Stimulated activated CD4-positive, alpha-beta T cell treated with anti-CD3 and anti-CD28 coated beads, Interleukin-4, amount 100 ng/mL, for 24 hours (primary cell): ENCODE data around the gene IL19.

Source experiments
- DNase-seq: peaks from one replicate; pipeline ENCODE4 v3.0.0-alpha.2; 2020

Gene IL19

DNA sequence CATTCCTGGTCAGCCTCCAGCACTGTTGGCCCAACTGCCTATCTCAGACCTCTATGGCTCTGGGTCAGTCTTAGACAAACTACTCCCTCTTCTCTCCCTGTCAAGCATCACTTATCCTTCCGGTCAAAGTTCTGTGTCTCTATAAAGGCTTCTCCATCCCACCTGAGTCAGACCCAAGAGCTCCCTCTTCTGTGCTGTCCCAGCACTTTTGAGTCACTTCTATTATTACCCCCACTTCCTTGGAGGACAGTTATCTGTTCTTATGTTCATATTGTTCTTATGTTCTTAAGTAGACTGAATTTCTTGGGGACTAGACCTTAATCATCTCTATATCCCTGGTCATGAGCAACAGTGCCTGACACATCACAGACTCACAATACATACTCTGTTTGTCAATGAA lies 30.9 kb downstream of the IL19 start:
- DNase-seq, result no peak

DNA sequence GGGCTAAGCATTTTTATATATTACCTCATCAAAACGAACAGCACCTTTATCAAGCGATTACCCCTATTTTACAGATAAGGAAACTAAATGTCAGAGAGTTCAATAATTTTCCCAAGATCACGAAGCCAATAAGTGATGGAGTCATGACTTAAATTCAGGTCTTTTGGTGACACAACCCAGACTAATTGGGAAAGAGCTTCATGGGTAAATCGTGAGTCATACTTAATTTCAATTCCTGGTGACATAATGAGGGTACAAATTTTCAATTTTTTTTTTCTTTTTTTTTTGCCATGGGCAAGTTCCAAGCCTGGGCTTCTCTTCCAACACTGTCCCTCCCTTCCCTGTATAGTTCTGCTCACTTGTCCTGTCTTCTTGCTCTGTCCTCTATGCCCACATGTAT lies 31.8 kb downstream of the IL19 start:
- no peak for DNase-seq

DNA sequence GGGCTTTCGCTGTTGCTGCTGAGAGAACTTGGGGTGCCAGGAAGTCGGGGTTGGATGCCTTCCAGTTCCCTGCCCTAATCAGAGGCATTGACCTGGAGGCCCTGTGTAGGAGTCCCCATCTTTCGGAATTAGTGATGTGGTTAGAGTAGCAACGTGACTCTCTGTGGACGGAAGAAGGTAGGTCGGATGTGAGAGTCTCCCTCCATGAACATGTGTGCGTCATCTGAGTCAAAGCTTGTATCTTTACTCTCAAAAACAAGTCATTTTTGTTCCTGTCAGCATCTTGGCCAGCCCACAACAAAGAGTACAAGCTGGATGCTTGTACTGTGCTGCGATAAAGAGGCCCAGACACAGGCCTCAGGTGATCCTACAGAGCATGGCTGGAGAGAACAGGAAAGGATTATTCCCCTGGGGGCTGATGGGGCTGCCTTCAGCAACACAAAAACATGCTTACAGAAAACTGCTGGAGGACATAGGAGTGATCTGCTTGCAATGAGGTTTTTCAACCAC lies 32.7 kb downstream of the IL19 start:
- DNase-seq, result peak; percentile 83

DNA sequence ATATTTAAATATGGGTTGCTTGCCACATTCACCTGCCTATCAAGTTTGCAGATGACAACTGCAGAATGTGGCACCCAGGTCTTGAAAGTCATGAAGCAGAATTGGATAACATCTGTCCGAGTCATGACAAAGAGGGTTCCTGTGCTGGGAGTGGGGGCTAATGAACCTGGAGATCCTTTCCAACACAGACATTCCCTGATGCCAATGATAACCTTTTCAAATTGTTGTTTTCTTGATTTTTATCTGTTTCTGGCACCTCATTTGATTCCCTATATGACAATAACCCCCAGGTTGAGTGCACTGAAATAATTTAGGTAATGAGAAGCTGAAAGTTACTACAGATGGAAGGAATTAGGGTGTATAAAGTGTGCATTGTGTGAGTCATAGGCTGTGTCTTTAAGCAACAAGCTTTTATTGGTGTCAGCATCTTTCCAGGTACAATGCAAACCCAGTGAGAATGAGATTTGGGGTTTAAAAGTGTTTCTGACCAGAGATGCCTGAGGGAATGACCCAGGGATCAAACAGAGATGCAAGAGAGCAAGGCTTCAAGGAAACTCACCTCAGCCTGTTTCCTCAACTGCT lies 33.7 kb downstream of the IL19 start:
- DNase-seq, result no peak

DNA sequence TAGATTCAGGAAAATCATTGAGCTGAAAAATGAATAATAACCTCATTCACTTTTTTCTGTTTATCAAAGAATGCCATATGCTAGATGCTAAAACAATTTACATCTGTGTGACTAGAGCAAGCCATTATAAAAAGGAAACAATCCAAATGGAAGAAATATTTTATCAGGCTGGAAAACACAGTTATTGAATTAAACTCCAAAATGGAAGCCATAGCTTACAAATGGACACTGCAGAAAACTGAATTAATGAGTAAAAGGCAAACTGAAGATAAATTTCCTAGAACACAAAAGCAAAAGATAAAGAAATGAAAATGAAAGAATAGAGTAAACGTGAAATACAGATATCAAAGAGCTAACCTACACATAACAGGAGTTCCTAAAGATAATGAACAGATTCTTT lies 34.8 kb downstream of the IL19 start:
- no peak for DNase-seq

DNA sequence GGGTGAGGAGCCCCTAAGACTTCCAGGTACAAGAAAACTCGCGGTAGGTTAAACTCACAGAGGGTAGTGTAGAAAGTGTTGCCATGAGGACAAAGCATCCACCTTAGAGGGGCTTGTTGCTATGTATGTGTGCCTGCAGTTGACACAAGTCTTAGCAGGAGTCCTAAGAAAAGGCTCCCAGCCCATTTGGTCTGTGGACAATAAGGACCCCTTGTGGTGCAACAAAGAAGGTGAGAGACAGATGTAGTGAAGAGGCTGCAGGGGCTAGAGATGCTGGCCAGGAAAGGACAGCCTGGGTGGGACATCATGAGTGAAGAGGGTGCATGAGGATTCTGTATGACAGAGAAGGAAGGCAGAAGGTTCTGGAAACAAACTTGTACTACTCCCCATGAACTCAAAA lies 38.0 kb downstream of the IL19 start:
- peak; percentile 52 for DNase-seq

DNA sequence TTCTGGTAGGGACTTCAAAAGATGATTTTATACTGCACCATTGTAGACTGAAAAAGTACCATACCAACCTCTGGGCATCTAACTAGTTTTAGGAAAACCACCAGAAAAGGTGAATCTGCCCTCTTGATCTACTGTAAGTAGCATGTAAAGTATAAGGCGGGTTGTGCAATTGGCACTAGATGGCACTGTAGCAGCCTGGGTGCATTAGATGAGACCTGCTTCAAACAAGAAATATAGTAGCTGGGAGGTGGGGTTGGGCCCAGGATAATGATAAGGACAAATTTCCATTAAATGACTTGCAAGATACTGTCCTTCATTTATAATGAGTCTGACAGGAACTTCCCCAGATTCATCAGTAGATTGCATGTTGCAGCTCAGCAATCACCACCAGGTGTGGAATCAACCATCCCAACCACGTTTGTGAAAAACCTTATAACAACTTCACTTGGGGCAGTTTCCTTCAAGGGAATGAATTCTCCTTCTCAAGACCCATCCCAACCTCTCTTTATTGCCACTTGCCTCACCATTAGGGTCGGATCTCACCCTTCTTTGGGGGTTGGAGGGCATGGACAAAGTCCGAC lies 39.0 kb downstream of the IL19 start:
- peak; percentile 45 for DNase-seq

DNA sequence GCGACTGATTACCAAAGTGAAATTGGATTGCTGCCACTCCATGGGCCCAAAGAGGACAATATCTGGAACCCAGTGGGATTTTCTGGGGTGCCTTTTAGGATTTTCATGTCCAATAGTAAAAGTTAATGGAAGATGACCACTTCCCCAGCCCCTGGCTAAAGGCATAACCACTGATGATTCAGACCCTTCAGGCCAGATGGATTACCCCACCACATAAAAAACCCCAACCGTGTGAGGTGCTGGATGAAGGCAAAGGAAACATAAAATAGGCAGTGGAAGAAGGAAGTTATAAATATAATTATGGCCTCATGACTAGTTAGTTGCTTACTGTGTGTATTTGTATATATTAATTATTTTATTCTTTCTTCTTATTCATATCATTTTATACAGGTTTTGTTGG lies 41.9 kb downstream of the IL19 start:
- DNase-seq, result no peak

DNA sequence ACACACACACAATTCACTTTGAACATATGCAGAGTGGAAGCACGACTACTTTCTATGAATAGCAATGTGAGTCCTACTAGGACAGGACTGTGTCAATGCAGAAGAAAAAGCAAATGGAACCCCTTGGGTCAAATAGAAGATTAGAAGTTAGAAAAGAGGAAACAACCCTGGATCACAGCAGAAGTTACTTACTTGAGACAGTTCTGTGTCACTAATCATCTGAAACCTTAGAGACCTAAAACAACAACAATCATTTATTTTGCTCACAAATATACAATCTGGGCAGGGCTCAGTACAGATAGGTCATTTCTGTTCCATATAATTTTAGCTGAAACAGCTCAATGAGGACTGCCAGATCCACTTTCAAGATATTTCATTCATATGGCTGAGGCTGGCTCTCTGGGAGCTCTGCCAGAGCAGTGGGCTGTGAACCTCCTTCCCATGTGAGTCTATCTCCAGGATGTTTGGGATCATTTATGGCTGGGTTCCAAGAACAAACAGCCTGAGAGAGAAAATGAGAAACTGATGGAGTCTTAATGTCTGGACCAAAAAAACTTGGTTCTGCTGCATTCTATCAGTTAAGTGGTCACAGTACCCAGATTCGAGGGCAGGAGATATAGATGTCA lies 44.3 kb downstream of the IL19 start:
- DNase-seq, result no peak

DNA sequence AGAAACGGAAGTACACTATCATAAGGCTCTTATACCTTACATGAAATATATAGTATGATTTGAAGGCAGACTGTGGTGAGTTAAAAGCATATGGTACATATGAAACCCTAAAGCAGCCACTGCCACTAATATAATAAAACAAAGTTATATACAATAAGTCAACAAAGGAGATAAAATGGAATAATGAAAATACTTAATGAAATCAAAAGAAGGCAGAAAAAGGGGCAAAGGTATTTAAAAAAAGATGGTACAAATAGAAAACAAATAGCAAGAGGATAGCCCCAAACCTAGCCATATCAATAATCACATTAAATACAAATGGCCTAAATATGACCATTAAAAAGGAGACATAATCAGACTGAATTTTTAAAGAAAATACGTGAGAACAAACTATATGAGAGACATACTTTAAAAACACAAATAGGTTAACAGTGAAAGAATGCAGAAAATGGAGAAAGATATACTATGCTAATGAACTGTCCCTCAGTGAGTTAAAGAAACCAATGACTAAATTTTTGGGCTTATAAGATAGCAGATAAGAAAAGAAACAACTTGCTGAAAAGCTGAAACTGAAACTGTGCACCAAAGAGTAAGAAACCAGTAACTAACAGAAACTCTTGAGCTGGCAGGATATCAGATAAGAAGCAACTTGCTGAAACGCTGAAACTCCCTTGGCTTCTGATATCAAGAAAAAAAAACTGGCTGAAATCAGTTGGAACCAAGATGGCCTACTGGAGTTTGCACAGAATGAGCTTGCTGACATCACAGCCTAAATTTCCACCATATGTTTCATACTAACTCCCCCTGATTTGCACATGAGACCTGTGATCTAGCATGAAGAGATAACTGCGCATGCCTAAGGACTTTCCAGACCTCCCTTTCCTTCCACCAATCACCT lies 46.1 kb downstream of the IL19 start:
- peak; percentile 48 for DNase-seq

DNA sequence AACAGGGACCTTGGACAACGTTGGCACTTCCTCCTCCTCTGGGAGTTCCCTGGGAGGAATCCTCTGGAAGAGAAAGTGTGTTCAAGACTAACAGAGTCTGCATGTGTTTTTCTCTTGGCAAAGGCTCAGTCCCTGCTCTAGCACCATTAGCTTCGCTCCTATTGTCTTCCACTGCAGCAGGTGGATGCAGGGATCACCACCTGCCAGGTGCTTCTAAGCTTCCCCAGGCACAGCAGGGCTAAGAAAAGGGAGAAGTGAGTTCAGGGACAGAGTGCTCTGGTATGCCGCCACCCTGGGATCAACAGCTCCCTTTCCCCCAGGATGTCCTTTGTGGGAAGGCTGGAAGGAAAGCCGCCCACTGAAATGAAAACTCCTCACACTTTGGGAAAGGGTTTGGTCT lies 50.9 kb downstream of the IL19 start:
- DNase-seq, result no peak

DNA sequence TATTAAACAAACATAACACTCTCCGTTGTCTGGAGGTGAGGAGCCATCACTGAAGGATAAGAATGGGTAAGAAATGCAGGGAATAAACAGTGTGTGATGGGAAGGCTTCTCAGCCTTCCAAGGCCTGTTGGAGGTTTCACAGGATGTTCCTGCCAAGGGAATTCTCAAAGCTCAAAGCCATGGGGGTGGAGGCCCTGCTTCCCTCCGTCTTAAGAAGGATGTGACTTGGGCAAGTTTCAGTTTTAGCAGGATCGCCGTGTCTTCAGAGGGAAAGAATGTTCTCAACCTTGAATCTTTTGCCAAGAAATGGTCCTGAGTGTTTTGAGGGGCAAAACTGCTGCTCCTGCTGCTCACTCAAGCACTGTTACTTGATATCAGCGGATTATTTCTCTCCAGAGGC lies 53.2 kb downstream of the IL19 start:
- DNase-seq, result no peak

DNA sequence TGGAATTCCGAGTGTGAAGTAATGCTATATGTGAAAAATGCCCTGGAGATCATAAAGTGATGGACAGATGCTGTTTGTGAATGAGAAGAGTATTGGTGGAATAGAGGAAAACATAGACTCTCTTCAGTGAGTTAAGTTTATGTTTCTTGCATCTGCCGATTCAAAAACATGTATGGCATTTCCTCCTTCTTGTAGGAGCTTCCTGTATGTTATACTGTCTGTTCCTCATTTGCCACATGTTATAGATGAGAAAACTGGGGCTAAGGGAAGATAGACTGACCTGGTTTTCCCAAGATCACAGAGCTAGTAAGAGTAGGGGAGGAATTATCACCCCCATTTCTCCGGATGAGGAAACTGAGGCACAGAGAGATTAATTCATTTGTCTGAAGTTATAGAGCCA lies 53.8 kb downstream of the IL19 start:
- no peak for DNase-seq

DNA sequence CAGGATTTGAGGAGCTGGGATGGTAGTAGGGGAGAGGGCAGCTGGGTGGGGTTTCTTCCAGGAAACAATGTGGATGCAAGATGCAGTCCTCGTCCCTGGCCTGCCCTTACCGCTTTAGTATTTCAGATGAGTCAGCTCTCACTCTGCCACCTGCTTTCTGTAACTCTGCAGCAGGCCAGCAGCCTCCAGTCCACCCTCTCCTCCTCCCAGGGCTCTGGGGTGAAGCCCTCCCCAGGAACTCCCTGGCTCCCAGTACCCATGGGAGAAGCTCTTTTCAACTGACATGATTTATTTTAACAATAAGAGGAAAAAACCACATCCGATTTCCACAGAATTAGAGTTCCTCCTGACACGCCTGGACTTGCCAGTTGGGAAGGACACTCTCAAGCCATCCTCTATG lies 55.8 kb downstream of the IL19 start:
- DNase-seq, result no peak

DNA sequence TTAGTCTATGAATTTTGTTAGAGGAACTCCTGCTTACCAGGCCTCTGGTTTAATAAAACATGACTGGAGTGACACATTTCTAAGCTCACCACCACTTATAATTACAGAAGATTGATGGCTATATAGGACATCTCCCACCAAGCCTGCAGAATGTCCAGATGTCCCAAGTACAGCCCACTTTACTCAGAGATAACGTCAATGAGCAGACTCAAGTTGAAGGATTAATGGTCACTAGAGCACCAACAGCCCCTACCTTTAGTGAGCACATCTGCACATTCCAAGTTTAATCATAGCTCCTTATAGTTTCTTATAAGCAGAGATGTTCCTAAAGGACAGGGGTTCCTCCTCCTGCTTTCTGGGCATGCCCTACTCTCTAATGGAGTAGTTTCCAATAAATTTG lies 57.5 kb downstream of the IL19 start:
- no peak for DNase-seq

DNA sequence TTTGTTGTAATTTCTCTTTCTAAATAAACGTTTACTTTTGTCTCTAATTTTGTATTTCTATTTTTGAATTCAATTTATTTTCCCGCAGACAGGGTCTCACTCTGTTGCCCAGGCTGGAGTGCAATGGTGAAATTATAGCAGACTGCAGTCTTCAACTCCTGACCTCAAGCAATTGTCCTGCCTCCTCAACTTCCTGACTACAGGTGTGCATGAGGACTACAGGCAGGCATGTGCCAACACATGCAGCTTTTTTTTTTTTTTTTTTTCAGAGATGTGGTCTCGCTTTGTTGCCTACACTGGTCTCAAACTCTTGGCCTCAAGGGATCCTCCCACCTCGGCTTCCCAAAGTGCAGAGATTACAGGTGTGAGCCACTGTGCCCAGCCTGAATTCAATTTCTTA lies 58.2 kb downstream of the IL19 start:
- DNase-seq, result no peak

DNA sequence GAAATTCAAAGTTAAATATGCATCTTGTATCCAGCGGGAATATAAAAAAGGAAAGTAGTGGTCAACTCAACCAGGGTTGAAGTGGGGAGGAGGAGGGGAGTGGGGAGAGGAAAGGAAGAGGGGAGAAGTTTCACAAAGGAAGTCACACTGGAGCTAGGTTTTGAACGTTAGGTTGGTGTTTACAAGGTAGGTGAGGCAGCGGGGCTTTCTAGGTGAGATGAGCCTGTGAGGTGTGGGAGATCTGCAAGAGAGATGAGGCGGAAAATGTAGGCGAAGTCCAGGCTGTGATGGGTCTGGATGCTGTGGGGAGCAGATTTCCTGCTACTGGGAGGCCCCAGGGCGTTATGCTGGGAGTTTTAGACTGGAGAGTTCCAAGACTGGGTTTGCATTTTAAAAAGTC lies 58.7 kb downstream of the IL19 start:
- no peak for DNase-seq

DNA sequence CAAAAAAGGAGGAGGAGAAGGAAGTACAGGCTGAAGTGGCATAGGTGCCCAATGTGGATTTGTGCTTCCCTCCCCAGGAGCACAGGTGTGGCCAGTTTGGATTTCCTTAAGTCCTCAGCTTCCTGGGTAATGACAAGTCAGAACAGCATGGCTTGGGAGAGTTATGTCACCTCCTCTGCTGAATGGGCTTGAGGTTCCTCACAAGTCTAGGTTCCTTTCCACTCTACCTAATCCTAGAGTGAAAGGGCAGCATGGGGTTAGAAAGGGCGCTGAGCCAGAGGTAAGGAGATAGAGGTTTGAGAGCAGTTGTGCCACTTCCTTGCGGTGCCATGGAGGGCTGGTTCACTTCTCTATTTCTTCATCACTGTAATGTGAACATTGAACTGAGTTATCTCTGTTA lies 59.3 kb downstream of the IL19 start:
- no peak for DNase-seq

DNA sequence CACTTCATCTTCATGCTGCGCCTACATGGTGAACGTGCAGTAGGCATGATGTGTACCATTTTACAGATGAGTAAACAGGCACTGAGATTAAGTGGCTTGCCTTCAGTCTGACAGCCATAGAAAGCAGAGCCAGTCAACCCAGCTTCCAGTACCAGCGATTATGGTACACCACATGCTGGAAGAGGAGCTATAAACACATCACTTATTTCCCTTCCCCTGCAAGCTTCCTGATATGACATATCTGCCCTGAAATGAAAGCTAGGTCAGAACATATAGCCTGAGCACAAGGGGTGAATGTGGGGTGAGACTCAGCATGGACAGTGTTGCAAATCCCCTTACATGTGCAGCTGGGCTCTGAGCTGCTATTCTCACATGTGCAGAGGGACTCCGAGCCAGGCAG lies 61.1 kb downstream of the IL19 start:
- DNase-seq, result no peak

DNA sequence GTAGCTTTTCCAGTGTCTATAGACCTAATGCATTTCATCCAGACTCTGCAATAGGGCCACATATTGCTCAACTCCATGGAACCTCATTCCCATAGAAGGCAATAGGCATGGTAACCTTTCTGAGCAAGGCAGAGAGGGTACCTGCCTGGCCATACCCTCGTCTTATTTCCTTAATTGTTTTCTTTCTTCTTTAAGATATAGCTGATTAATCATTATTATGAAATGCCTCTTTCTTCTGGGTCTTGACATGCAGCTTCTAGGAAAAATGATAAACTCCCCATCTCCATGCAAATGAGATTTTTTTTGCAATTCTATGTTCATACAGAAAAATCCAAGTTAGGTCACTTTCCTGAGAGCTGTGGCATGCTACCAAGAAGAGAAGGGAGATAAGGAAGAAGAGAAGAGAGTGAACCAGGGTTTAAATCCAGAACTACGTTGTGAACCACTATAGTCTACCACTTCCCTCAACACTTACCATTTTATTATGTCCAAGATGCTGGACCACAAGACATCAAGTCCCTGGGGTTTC lies 61.8 kb downstream of the IL19 start:
- no peak for DNase-seq

DNA sequence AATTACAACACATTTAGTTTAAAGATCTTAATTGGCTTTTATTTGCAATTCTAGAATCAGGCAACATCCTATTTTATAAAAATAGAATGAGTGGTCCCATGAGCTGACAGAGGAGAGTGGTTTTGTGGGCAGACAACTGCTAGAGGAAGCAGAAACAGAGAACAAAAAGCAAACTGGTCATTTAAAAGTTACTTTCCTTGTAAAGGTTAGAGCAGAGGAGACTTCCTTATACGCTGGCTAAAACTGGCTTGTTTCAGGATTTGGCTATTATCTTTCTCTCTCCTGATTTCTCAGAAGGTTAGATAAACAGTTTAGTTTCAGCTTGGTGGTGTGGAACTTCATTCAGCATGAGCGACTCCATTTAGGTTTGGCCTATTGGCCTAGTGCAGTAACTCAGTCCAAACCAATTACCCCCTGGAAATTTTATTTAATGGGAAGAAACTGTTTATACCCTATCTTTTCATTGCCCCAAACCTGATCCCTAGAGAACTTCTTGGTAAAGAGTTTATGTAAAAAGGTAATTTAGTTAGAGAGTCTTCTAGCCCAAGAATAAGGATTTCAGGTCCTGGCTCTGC lies 62.6 kb downstream of the IL19 start:
- no peak for DNase-seq

DNA sequence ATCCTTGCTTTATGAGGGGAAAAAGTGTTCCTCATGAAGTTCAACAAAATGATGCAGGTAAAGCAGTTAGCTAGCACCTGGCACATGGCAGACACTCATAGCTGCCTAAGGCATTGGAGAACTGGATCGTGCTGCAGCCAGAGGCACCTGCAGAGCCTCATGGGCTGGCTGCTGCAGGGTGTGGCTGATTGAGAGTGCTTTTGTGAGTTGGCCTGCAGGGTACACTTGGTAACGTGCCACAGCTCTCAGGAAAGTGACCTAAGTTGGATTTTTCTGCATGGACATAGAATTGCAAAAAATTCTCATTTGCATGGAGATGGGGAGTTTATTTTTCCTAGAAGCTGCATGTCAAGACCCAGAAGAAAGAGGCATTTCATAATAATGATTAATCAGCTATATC lies 63.2 kb downstream of the IL19 start:
- no peak for DNase-seq

DNA sequence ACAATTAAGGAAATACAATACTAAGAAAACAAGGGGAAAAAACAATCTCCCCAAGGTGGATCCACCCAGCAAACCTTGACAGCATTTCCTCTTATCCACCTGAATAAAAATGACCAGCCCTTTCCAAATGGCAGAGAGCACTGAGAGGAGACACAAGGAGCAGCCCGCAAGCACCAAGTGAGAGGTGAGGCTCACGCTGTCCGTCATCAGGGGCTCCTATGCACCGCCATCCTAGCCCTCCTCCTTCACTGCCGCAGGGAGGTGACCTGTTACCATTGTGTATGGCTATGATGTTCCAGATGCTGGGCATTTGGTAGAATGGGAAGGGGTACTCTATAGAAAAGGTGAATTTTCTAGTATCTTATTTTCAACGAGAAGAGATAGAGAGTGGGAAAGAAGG lies 63.6 kb downstream of the IL19 start:
- DNase-seq, result no peak
